Left ventricle myocardium inferior (tissue), 1 donor: ENCODE results near the gene MIER2. TPM values are rescaled to one million over a fixed set of nuclear protein-coding genes. Genes with fewer than 3 reads are reported as not detected.

Experiments used
- DNase-seq: peaks from one replicate; pipeline ENCODE4 v3.0.0-alpha.2; 2020
- H3K27ac ChIP-seq: fragments of 200-600 bp; replicated peaks from 2 replicates; pipeline ENCODE4 v1.8.0; 2021
- H3K27me3 ChIP-seq: fragments of 200-600 bp; 2 replicates; pipeline ENCODE4 v1.8.0; 2021; ENCODE audit warnings: low read depth
- H3K36me3 ChIP-seq: fragments of 200-600 bp; 2 replicates; pipeline ENCODE4 v1.8.0; 2021
- H3K4me1 ChIP-seq: fragments of 200-600 bp; 2 replicates; pipeline ENCODE4 v1.8.0; 2021
- H3K4me3 ChIP-seq: fragments of 200-600 bp; 2 replicates; pipeline ENCODE4 v1.8.0; 2021; ENCODE audit warnings: mild to moderate bottlenecking, moderate library complexity
- H3K9me3 ChIP-seq: fragments of 200-600 bp; replicated peaks from 2 replicates; pipeline ENCODE4 v1.8.0; 2021
- intact Hi-C: fragments of 100-400 bp; cut with micrococcal nuclease; formaldehyde crosslinking; loops from one replicate; pipeline ENCODE4 v1.11.0; 2022
- total RNA-seq: library from RNA; stranded (reverse); fragmentation: NEBNext Ultra II Directional; extraction: Animal tissue kit (Norgen Biotek cat#: 25700); gene quantifications from one replicate; pipeline ENCODE4 v1.2.1, GENCODE V29; 2021
- TF ChIP-seq, protein P1 (sequence below): fragments of 200-600 bp; IDR thresholded peaks from 2 replicates; pipeline ENCODE4 v1.8.0; 2021; ENCODE audit warnings: antibody characterized with exemption, mild to moderate bottlenecking, borderline replicate concordance
- donor health status: DM: no; HTN: yes; CAD: no; lungs with severe emphysema.

Gene MIER2
- total RNA-seq, 1 donor from 2014 or later, result 15.9 TPM

DNA sequence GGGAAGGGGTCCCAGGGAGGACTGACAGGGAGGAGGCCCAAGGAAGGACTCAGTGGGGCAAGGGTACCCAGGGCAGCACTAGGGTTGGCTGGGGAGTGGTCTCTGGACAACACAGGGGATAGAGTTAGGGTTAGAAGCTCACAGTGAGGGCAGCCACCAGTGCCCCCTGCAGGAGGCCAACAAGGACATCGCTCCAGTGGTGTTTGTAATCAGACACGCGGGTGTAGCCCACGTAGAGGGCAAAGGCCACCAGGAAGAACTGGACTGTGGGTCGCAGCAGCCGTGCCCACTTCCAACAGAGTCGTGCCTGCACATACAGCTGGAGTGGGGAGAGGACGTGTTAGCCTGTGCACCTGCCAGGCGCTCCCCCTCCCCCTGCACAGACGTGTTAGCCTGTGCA, 62.6 kb downstream of the MIER2 start:
- TF ChIP-seq, protein P1, sequence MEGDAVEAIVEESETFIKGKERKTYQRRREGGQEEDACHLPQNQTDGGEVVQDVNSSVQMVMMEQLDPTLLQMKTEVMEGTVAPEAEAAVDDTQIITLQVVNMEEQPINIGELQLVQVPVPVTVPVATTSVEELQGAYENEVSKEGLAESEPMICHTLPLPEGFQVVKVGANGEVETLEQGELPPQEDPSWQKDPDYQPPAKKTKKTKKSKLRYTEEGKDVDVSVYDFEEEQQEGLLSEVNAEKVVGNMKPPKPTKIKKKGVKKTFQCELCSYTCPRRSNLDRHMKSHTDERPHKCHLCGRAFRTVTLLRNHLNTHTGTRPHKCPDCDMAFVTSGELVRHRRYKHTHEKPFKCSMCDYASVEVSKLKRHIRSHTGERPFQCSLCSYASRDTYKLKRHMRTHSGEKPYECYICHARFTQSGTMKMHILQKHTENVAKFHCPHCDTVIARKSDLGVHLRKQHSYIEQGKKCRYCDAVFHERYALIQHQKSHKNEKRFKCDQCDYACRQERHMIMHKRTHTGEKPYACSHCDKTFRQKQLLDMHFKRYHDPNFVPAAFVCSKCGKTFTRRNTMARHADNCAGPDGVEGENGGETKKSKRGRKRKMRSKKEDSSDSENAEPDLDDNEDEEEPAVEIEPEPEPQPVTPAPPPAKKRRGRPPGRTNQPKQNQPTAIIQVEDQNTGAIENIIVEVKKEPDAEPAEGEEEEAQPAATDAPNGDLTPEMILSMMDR, result no peak

DNA sequence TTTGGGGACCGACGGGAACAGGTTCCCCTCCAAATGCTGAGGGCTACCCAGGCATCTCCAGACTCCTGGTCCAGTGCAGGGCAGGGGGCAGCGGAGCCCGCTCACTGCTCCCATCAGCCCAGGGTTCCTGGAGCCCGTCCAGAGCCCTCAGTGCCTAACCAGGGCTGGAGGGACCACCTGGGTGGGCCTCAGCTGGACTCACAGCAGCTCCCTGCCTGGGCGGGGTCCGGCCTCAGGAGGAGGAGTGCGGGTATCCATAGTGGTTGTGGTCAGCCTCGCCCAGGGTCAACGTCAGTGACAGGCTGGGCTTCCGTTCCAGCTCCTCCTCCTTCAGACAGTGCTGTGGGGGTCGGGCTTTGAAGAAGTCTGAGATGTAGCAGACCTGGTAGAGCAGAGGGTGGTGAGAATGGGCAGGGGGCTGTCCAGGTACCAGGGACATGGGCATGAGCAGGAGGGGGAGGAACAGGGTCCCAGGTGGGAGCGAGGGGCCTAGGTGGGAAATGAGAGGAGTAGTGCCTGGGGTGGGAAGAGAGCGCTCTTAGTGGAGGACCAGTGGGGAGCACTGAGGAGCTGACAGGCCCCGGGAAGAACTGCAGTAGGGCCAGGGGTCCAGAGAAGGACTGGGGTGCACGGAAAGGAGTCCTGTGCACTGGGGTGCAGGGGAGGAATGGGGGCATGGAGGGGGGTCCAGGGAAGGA, 63.3 kb downstream of the MIER2 start:
- intact Hi-C loops, result no loop called here
- TF ChIP-seq, protein P1, result no peak
- DNase-seq, result no peak
- no peak overlapping the region for H3K4me3 ChIP-seq
- H3K27me3 ChIP-seq, result peaks cover 64% of the 10 kb centered on the region
- H3K27ac ChIP-seq, result no peak overlapping the region
- H3K36me3 ChIP-seq, result no peaks in the 10 kb centered on the region
- no peaks in the 10 kb centered on the region for H3K4me1 ChIP-seq
- no peaks in the 10 kb centered on the region for H3K9me3 ChIP-seq

More for the DNA sequence above, 62.6 kb downstream of the MIER2 start:
- no peak overlapping the region for H3K4me3 ChIP-seq
- H3K4me1 ChIP-seq, result no peaks in the 10 kb centered on the region
- H3K27me3 ChIP-seq, result peaks cover 58% of the 10 kb centered on the region
- intact Hi-C loops, result no loop called here
- no peak for DNase-seq
- no peak overlapping the region for H3K27ac ChIP-seq
- no peaks in the 10 kb centered on the region for H3K9me3 ChIP-seq
- H3K36me3 ChIP-seq, result no peaks in the 10 kb centered on the region

DNA sequence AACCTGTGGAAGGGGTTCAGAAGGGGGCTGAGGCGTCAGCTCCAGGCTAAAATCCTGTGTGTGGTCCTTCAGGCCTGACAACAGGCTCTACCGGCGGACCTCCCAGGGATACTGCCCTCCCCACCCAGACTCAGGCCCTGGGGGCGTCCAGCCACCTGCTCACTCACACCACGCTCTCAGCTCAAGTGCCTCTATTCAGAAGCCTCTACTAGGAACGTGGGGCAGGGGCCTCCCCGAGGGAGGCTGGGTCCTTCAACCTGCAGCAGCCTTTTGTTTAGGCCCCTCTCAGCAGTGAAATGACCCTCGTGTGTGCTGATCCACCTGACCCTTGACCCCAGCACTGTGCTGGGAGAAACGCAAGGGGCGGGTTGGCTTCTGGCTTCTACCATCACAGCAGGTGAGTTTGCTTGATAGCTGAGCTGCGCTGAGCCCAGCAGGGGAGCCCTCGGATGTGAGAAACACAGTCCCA, 64.0 kb downstream of the MIER2 start:
- intact Hi-C loops, result no loop called here
- H3K9me3 ChIP-seq, result no peaks in the 10 kb centered on the region
- DNase-seq, result no peak
- H3K27me3 ChIP-seq, result peaks cover 72% of the 10 kb centered on the region
- no peaks in the 10 kb centered on the region for H3K36me3 ChIP-seq
- H3K4me3 ChIP-seq, result no peak overlapping the region
- TF ChIP-seq, protein P1, result no peak
- H3K4me1 ChIP-seq, result no peaks in the 10 kb centered on the region
- no peak overlapping the region for H3K27ac ChIP-seq

DNA sequence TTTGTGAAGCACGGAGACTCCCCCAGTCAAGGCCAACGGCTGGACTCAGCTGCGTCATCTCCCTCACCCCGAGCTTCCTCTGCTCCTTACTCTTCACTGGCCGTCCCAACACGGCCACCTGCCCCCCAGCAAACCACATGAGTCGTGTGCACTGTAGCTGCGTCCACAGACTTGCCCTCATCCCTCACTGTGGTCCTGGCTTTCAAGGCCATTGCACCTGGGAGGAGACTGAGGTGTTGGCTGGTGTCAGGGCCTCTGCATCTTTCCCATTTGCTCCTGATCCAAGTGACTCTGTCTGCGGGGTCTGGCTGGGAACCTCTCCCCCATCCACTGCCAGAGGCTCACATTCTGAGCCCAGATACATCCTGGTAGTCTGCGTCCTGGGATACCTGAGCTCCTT, 64.9 kb downstream of the MIER2 start:
- DNase-seq, result no peak
- Histone ChIP-seq H3K36me3 (no peaks in the 10 kb centered on the region), H3K27me3 (peaks cover 80% of the 10 kb centered on the region), H3K9me3 (no peaks in the 10 kb centered on the region), H3K4me1 (no peaks in the 10 kb centered on the region), H3K4me3 (no peak overlapping the region), H3K27ac (no peak overlapping the region)
- TF ChIP-seq, protein P1, result no peak
- intact Hi-C loops, result no loop called here

DNA sequence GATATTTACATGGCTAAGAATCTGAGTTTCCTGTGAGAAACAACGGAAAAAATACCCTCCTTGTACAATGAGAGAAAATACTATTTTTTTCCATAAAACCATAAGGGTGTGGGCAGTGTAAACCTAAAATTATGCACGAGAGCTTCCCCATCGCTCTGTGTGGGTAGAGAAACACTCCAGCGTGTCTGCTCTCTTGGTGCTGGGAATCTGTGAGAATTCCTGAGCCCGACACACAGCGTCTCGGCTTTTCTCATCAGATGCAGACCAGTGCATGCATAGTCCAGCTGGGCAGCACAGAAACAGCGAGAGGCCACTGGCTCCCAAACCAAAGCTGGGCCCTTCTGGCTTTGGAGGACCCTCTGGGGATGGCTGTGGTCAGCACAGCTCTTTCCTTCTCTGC, 65.4 kb downstream of the MIER2 start:
- Histone ChIP-seq H3K27ac (no peak overlapping the region), H3K36me3 (no peaks in the 10 kb centered on the region), H3K27me3 (peaks cover 80% of the 10 kb centered on the region), H3K4me3 (no peak overlapping the region), H3K4me1 (no peaks in the 10 kb centered on the region), H3K9me3 (no peaks in the 10 kb centered on the region)
- TF ChIP-seq, protein P1, result no peak
- intact Hi-C loops, result no loop called here
- DNase-seq, result no peak
